ENCODE data around the gene ELOVL2.
"Not testable (repeated sequence)": the region's sequence is repeated elsewhere in the genome, so short reads cannot be mapped to it uniquely, and the experiment has no call there.

Gene ELOVL2

DNA sequence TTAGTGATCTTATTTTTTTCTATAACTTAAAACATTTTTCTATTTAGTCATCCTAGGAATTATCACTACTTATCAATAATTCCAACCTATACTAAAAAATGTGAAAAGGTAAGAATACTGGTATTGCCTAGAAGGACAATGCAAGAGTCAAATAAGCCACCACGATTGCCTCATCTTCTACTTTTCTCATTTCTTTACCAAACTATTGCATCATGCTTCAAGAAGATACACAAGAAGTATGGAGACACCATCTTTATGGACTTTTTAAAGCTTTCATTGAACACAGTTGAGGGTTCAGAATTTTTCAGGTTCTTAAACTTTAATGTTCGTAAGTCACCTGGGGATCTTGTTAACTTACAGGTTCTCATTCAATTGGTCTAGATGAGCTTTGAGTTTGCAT lies 25.9 kb downstream of the ELOVL2 start:
- no peak for DNase-seq

DNA sequence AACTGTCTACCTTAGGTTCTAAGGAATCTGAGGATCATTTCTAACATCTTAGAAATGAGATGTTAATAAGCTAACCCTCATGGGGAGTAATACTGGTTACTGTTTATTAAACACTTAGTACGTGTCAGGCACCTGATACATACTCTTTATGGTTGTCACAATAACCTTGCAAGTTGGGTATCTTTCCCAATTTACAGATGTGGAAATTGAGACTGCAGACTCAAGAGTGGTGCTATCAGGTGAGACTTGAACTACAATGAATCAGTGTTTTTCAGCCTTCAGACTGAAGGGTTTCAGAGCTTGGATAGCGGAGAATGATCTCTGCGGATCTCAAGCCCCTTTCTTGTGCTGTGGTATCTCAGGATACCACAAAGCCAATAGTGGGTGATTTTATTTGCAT lies 27.0 kb downstream of the ELOVL2 start:
- DNase-seq: no peak

DNA sequence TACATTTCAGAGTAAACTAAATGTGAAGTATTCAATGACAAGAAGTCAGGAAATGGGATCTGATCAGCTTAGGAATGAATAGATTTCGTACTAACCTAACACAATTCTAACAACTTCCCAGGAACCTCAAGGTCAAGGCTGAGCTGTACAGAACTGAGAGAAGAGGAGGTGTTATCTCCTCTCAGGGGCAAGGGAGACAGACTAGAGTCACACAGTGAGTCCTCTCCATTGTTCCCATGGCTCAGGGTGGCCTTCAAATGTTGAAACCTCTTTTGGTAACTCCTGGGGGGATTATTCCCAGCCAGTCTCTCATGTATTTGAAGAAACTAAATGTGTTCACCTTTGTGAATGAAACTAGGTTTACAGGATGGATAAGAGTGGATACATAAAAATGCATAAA lies 27.7 kb downstream of the ELOVL2 start:
- DNase-seq: no peak

DNA sequence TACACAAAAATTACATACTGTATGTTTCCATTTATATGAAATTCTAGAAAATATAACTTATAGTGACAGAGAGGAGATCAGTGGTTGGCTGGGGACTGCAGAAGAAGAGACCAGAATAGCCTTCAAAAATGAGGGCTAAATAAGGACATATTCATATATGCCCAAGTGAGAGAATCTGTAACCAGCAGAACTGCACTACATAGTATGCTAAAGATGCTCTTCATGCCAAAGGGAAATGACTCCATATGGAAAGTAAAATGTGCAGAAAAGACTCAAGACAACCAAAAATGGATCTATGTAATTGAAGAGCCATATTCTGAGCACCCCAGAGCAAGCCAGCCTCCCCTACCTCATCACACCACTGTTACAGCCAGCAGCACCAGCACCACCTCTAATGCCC lies 29.0 kb downstream of the ELOVL2 start:
- DNase-seq: no peak

DNA sequence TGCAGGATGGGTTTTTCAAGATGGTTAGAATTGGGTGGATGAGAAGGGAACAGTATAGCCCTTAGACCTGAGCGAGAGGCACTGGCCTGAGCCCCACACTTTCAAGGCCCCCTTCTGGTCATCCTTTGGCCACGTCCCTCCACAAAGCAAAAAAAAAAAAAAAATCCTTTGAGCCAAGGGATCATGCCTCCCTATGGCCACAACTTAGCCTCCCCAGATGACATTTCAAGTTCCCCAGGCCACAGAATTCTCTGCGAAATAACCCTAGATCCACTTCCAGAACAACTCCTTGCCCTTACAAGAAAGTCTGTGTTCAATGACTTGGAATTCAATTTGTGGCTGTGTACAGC lies 30.4 kb downstream of the ELOVL2 start:
- DNase-seq: no peak

DNA sequence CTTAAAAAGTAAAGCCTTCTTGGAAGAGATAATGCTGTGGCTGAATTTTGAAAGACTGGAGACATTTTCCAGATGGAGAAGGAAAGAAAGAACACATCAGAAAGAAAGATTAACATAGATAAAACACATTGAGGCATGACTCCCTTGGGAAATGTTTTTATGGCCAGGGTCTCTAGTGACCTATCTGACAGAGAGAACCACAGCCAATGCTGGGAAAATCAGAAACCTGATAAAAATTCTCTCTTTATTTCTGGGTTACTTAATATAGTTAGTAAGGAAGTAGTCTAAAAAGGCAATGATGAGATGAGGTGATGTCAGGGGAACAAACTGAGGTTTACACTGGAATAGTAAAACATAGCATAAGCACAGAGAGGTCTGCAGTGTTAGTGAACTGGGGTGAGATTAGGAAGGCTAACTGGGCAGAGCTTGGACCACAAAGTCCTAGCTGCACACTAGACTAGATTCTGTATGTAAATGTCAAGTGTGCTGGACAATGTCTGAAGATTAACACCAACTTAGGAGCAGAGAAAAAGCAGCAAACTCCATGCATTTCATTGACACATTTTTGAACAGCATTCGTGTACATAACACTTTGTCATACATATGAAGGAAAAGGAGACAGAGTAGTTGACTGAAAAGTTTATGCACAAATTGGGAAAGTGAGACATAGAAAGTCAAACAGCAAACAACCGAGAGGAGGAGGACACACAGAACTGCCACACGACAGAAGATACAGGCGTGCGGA lies 31.0 kb downstream of the ELOVL2 start:
- DNase-seq: no peak

DNA sequence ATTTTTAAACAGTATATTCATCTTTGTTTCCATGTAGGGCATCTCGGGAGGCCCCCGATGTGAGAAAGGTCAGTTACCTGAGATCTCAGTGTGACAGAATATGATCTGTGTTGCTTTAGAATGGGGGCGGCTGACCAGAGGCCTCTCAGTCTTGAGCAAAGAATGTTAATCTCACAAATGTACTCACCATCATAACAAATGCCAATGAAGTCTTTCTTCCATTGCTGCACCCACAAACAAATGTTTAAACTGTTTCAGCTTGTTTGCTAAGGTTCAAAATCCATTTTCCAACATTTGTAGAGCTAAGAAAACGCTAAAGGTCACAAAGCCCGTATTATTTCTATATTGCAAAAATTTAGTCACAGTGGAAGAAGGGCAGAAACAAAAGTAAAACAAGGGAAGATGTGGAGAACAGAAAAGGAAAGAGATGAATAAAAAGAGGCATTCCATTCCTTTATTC lies 31.8 kb downstream of the ELOVL2 start:
- no peak for DNase-seq

DNA sequence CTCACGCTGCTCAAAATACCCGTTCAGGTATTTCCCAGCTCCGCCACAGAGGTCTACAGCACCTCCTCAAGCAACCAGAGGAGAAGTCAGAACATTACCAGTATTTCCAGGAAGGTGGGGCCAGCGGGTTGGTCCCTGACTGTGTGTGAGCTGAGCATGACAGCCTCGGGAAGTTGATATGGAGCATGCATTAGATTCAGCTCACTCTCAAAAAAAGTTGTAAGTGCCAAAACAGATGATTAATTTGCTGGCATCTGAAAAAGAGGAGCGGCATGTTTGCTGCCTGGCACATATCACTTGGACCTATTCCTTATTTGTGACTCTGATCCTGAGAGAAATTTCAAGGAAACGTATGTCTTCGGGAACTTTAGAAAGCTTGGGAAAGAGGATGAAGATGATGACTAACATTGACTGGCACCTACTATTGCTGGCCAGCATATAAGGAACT lies 32.3 kb downstream of the ELOVL2 start:
- no peak for DNase-seq

DNA sequence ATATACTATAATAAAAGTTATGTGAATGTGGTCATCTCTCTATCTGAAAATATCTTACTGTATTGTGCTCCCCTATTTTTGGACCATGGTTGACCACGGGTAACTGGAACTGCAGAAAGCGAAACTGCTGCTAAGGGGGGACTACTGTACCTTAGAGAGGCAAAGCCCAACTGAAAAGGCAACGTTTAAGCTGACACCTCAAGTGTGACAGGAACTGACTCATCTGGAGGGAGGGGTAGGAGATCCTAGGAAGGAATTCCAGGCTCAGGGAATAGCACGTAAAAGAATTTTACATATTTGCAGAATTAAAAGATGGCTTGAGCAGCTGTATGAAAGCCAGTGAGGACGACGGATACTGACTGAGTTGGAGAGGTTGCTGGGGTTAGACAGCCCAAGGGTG lies 34.8 kb downstream of the ELOVL2 start:
- no peak for DNase-seq

DNA sequence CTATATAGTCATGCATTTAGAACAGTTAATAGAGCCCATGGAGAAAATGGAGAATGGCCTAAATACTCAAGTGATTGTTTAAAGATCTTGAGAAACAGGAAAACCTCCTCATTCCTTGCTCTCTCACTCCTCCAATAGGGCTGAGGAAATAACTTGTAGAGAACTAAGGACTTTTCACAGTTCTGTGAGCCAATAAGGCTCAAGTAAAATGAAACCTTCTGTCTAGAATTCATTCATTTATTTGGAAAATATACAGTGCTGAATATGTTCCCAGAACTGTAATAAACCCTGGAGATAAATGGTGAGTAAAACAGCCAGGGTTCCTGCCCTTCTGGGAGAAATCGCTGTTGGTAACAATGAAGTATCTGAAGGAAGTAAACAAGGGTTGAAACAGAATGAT lies 35.3 kb downstream of the ELOVL2 start:
- DNase-seq: no peak

DNA sequence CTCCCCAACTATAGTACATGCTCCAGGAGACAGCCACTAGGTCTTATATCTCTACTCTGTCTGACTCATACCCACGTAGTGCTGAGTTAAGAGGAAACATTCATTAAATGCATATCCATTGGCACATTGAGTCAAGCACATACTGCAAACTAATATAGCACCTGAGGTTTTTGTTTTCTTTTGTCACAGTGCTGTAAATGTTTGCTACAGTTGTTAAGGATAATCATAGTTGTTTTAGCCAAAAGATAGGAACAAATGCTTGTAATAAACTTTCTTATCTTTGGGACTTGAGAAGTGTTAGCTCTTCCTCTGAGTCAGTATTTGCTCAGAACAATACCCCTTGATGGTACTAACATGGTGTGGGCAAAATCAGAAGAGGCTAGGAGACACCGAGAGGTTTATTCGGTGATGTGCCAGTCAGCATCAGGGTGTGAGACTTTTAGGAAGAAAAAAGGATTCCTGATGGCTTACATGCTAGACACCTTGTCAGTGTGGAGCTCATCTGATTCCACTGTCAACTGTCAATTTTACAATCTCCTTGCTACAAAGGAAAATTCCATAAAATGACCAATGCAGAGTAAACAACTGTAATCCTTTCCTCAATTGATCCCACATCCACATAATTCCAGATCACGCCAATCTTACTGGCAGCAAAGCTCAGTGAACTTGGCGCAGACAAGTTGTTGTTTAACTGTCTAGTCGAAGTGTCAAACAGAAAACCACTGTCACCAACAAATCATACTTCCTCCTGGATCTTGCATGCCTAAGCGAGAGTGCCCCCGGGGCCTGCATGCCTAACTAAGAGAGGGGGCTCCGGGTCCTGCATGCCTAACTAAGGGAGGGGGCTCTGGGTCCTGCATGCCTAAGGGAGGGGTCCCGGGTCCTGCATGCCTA lies 36.1 kb downstream of the ELOVL2 start:
- DNase-seq: no peak

DNA sequence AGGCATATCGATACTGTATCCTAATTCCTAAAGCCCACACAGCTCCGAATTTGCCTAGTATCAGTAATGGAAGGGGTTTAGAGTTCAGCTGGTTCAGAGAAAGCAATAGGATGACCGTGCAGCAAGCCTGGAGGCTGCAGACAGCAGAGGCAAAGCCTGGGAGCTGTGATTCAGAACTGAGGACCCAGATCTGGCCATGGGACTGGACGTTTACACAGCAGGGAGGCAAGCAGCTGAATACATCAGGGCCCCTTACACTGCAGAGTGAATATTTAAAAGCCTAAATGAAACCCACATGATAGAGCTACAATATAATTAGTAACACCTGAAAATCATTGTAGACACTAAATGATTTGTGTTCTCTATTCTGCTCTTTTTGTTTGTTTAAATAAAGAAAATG lies 38.0 kb downstream of the ELOVL2 start:
- DNase-seq: no peak

DNA sequence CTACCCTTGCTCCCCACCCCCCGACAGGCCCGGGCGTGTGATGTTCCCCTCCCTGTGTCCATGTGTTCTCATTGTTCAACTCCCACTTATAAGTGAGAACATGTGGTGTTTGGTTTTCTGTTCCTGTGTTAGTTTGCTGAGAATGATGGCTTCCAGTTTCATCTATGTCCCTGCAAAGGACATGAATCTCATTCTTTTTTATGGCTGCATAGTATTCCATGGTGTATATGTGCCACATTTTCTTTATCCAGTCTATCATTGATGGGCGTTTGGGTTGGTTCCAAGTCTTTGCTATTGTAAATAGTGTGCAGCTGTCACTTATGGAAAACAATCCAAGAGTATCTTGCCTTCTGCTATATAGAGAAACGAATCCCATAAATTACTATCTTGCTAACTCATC lies 40.8 kb downstream of the ELOVL2 start:
- not testable (repeated sequence) for DNase-seq

DNA sequence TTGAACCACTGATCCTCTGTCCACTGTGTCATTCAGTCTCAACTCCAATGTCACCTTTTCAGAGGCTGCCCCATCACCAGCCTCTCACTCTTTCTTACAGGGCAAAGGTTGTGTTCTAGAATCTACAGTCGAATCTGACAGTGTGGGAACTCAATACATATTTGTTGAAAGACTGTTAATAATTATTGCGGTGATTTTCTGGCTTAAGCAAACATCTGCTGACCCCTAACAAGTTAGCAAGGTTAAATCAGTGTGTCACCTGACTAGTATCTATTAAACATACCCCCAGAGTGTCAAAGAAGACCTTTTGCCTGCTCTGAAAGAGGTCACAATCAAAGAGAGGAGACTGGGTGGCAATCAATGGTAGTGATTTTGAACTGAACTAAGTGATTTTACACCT lies 41.9 kb downstream of the ELOVL2 start:
- no peak for DNase-seq

DNA sequence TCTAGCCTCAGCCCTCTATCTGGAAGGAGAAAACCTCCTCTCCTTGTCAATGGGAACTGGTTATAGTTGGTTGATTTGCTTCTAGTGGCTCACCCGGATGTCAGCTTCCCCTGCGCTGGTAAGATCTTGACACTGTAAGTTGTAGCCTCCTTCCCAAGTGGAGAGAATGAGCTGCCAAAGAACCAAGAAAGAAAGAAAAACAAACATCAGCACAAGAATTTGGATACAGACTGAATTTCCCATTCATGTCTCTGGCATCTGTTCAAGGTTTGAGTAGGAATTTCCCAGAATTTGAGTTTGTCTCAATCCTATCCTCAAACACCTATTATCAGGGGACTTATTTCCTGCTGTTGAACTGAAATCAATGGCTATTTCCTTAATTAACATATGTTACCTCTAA lies 44.1 kb downstream of the ELOVL2 start:
- DNase-seq: no peak

DNA sequence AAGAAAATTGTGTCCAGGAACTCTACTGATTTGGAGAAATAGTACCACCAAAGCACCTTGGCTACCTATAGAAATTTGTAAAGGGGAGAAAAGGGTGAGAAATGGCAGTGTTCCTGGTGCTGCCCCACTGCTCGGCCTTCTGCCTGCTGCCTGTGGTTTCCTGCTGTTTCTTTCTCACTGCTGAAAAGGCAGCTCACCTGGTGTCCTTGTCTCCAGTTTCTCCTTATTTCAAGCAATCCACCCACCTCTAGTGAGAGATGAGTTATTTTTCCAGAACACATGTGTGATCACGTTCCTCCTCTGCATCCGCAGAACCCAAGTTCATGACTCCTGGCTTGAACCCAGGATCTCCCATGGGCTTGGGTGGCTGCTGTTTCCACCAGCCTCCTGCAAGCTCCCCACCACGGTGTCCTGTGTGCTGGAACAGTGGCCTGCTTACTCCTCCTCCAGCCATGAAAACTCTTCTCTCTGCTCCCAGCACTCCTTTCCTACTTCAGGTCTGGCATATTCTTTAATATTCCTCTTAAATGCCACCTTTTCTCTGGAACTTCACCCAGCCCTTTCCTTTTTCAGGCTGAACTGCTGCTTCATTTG lies 48.9 kb downstream of the ELOVL2 start:
- no peak for DNase-seq

DNA sequence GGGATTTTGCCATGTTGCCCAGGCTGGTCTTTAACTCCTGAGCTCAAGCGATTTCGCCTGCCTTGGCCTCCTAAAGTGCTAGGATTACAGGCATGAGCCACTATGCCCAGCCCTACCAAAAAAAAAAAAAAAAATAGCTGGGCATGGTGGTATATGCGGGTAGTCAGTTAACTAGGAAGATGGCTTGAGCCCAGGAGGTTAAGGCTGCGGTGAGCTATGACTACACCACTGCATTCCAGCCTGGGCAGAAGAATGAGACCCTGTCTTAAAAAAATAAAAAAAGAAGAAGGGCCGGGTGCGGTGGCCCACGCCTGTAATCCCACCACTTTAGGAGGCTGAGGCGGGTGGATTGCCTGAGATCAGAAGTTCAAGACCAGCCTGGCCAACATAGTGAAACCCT lies 50.2 kb downstream of the ELOVL2 start:
- DNase-seq: no peak

DNA sequence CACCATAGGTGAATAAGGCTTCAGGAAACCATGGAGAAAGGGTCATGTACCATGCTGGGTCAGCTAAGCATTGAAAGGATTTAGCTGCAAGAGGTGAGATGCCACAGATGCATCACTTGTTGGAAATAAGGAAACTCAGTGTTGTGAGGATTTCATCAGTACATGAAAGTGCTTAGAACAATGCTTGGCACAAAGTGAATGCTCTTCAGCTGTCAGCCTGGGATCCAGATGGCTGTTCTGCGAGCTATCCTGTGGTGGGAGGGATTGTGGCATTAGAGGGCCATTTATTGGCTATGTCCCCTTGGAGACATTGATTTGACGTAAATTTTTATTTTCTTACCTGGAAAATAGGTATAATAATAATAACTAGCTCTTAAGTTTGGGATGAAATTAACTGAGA lies 53.0 kb downstream of the ELOVL2 start:
- no peak for DNase-seq

DNA sequence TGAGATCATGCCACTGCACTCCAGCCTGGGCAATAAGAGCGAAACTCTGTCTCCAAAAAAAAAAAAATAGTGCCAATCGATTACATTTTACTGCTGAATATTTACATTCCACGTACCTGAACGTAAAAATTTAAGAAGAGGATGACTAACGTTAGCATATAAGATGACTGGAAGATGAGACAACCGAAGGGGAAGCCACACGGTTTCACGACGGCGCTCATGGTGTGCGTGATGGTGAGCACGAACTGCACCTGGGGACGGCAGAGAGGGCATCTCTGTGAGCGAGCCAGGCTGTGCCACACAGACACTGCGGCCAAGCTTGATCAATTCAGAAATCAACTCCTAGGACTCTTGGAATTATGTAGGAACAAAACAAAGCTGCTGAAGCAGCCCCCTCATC lies 54.5 kb downstream of the ELOVL2 start:
- no peak for DNase-seq

DNA sequence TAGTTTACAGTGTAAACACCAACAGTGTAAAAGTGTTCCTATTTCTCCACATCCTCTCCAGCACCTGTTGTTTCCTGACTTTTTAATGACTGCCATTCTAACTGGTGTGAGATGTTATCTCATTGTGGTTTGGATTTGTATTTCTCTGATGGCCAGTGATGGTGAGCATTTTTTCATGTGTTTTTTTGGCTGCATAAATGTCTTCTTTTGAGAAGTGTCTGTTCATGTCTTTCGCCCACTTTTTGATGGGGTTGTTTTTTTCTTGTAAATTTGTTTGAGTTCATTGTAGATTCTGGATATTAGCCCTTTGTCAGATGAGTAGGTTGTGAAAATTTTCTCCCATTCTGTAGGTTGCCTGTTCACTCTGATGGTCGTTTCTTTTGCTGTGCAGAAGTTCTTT lies 59.1 kb downstream of the ELOVL2 start:
- DNase-seq: not testable (repeated sequence)

DNA sequence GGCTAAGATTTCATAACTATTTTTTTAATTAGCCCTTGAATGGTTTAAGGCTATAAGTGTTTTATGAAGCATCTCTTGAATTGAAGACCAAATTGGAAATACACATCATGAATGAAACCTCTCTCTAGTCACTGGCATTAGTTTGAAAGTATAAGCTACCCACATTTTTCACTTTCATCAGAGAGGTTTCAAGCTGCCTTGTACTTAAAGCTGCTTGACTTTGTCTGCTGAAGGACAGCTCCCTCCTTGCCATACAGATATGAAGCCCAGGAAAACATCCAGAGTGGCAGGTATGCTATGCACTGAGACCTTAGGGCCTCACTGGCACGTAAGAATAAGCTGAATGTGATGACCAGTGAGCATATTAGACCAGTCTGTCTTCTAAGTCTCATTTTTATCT lies 62.7 kb downstream of the ELOVL2 start:
- DNase-seq: no peak

DNA sequence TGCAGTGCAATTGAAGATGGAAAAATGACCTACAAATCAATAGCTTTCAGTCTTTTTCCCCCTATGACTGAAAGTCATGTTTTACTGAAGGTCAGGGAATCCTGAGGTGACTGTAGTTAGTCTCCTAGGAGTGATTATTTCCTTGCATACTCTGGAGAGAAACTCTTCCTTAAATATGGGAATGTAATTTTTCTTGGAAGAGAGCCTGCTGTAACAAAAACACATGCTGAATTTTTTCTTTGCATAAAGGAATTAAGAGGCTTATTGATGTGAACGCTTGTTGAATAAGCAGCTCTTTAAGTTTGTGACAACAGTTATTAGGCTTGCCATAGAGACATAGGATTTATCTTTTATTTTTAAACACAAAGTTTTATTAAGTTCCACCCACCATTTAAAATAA lies 64.5 kb downstream of the ELOVL2 start:
- DNase-seq: no peak

DNA sequence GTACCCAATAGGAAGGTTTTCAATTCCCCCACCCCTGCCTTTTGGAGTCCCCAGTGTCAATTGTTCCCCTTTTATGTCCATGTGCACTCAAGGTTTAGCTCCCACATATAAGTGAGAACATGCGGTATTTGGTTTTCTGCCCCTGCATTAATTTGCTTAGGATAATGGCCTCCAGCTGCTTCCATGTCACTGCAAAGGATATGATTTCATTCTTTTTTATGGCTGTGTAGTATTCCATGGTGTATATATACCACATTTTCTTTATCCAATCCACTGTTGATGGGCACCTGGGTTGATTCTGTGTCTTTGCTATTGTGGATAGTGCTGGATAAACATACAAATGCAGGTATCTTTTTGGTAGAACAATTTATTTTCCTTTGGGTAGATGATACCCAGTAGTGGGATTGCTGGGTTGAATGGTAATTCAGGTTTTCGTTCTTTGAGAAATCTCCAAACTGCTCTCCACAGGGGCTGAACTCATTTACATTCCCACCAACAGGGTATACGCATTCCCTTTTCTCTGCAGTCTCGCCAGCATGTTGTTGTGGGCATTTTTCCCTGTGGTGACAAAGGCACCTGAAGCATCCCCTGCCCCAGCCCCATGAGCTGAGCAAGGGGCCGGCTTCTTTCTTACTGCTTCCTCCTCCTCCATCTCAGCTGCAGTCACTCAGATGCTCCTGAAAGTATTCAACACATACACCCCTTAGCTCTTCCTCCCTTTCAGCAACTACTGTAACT lies 66.7 kb downstream of the ELOVL2 start:
- DNase-seq: no peak

All from stimulated activated CD4-positive, alpha-beta T cell treated with anti-CD3 and anti-CD28 coated beads, Interleukin-4, amount 100 ng/mL, for 4 hours (primary cell).